Measurements from ENCODE around the gene ERBB2. TPM values are rescaled to one million over a fixed set of nuclear protein-coding genes. Genes with fewer than 3 reads are reported as not detected.

The ERBB2 gene
- total RNA-seq, 2 experiments from 2014 or later = 2.4 to 4.6 TPM

DNA sequence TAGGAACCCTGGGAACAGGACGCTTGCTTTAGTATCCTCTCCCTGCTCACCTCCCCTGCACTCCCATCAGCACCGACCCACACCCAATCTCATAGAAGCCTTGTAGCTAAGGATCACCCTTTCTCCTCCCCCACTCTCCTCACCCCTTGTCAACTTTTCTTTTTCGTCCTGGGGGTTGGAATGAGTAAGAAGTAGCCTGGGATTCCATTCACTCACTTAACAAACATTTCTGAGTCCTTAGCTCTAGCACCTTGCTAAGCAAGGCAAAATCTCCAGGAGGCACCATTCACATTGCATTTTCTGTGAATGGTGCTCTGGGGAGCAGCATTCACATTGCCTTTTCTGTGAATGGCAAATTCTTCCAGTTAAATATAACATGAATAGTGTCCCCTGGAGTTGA, 10.9 kb upstream of the ERBB2 start:
- H3K4me1 Mint-ChIP-seq (ENCODE audit: low read depth) = peaks cover 31% of the 10 kb centered on the region

DNA sequence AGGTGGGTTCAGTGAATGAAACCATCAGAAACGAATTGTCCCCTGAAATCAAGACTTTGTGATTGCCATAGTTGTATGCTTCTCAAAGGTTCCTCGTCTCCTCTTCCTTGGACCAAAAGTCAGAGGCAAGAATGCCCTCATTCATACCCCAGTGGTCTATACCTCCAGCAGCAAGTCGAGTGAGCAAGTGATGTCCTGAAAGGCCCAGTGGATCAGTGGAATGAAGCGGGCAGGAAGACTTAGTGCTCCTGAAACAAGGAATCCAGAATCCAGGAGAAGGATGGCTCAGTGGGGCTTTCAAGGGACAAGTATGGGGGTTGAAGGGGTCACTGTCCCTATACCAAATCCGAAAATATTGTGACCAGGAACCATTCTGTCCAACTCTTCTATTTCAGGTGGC, 5.3 kb upstream of the ERBB2 start:
- TF ChIP-seq, protein P1, sequence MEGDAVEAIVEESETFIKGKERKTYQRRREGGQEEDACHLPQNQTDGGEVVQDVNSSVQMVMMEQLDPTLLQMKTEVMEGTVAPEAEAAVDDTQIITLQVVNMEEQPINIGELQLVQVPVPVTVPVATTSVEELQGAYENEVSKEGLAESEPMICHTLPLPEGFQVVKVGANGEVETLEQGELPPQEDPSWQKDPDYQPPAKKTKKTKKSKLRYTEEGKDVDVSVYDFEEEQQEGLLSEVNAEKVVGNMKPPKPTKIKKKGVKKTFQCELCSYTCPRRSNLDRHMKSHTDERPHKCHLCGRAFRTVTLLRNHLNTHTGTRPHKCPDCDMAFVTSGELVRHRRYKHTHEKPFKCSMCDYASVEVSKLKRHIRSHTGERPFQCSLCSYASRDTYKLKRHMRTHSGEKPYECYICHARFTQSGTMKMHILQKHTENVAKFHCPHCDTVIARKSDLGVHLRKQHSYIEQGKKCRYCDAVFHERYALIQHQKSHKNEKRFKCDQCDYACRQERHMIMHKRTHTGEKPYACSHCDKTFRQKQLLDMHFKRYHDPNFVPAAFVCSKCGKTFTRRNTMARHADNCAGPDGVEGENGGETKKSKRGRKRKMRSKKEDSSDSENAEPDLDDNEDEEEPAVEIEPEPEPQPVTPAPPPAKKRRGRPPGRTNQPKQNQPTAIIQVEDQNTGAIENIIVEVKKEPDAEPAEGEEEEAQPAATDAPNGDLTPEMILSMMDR (IDR thresholded peaks at IDR 0.05) = no peak
- CTCF ChIA-PET = interaction anchor here (1.5 kb wide), 1 partner anchor 73 kb away, joined by 4 read pairs; no protein-coding TSS in a partner anchor
- Mint-ChIP-seq H3K27ac (no peak overlapping the region), H3K27me3 (peaks cover 16% of the 10 kb centered on the region), H3K9me3 (no peaks in the 10 kb centered on the region), H3K36me3 (ENCODE audit: low read depth) (peaks cover 7% of the 10 kb centered on the region), H3K4me1 (ENCODE audit: low read depth) (peaks cover 3% of the 10 kb centered on the region), H3K4me3 (no peak overlapping the region)
- Histone ChIP-seq H3K27ac (ENCODE audit: low read depth in 1 of 2, low read length in 2 of 2) (no peak overlapping the region), H3K36me3 (ENCODE audit: insufficient read depth, low read length) (peaks cover 2% of the 10 kb centered on the region), H3K27me3 (ENCODE audit: control insufficient read depth in 1 of 2, insufficient read depth in 2 of 2, low read length in 2 of 2) (peaks cover 8 to 10% of the 10 kb centered on the region in 2 experiments), H3K4me3 (ENCODE audit: low read length) (no peak overlapping the region), H3K4me1 (ENCODE audit: insufficient read depth, low read length) (no peaks in the 10 kb centered on the region), H3K9me3 (ENCODE audit: control insufficient read depth in 1 of 2, insufficient read depth in 1 of 2, low read length in 2 of 2) (no peaks in the 10 kb centered on the region)
- DNase-seq (no peak), ATAC-seq (ENCODE audit: poor library complexity) (no peak)
- POLR2A ChIA-PET = no interaction called here
- intact Hi-C loops (cut with DNase I, micrococcal nuclease) = no loop called here

More for the DNA sequence above, 10.9 kb upstream of the ERBB2 start:
- H3K9me3 ChIP-seq (ENCODE audit: control insufficient read depth in 1 of 2, insufficient read depth in 1 of 2, low read length in 2 of 2) = no peaks in the 10 kb centered on the region
- ChIA-PET CTCF (interaction anchor here (0.5 to 2.5 kb wide), 5 partner anchors 9 to 85 kb away, joined by 4 to 10 read pairs (median 5); no protein-coding TSS in a partner anchor), POLR2A (interaction anchor here (0.7 to 2.1 kb wide), 3 partner anchors 34 to 266 kb away, joined by 3 to 19 read pairs (median 4); partner anchors contain the start of gene MIEN1)
- Mint-ChIP-seq H3K4me3 (peak overlapping the region; percentile 100), H3K36me3 (ENCODE audit: low read depth) (peaks cover 41% of the 10 kb centered on the region), H3K27me3 (no peaks in the 10 kb centered on the region), H3K9me3 (no peaks in the 10 kb centered on the region), H3K27ac (peak overlapping the region; percentile 98)
- peak overlapping the region; percentile 74 for H3K4me3 ChIP-seq (ENCODE audit: low read length)
- DNase-seq (no peak), ATAC-seq (ENCODE audit: poor library complexity) (no peak)
- intact Hi-C loops (cut with DNase I, micrococcal nuclease) = loop anchor here in 1 of 2 experiments (1.0 to 5.0 kb wide), 2 partner anchors 41 to 52 kb away; partner anchors contain the start of genes MIEN1 and STARD3
- H3K4me1 ChIP-seq (ENCODE audit: insufficient read depth, low read length) = peaks cover 19% of the 10 kb centered on the region
- H3K27me3 ChIP-seq (ENCODE audit: control insufficient read depth in 1 of 2, insufficient read depth in 2 of 2, low read length in 2 of 2) = no peaks in the 10 kb centered on the region
- TF ChIP-seq, protein P1 (IDR thresholded peaks at IDR 0.05) = no peak
- H3K27ac ChIP-seq (ENCODE audit: low read depth in 1 of 2, low read length in 2 of 2) = no peak overlapping the region
- H3K36me3 ChIP-seq (ENCODE audit: insufficient read depth, low read length) = peaks cover 15% of the 10 kb centered on the region

DNA sequence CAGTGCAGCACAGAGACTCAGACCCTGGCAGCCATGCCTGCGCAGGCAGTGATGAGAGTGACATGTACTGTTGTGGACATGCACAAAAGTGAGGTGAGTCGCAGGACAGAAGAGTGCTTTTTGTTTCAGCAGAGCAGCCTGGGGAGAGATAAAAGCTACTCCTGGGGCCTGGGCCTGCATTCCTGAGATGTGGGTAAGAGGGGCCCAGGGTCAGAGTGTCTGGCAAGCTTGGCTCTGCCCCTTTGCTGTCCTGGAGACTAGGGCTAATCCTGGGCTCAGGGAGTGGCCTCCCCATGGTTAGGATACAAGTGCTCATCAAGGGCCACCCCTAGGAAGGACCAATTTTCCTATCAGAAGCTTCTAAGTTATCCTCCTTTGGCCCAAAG, 4.8 kb upstream of the ERBB2 start:
- TF ChIP-seq, protein P1 (IDR thresholded peaks at IDR 0.05) = no peak
- DNase-seq (no peak), ATAC-seq (ENCODE audit: poor library complexity) (no peak)
- CTCF ChIA-PET = interaction anchor here (0.6 kb wide), 1 partner anchor 27 kb away, joined by 3 read pairs; the partner anchor contains the start of gene PNMT
- Mint-ChIP-seq H3K36me3 (ENCODE audit: low read depth) (peaks cover 7% of the 10 kb centered on the region), H3K4me3 (no peak overlapping the region), H3K4me1 (ENCODE audit: low read depth) (peaks cover 6% of the 10 kb centered on the region), H3K27me3 (peaks cover 19% of the 10 kb centered on the region), H3K9me3 (no peaks in the 10 kb centered on the region), H3K27ac (no peak overlapping the region)
- peaks cover 11 to 14% of the 10 kb centered on the region in 2 experiments for H3K27me3 ChIP-seq (ENCODE audit: control insufficient read depth in 1 of 2, insufficient read depth in 2 of 2, low read length in 2 of 2)
- H3K27ac ChIP-seq (ENCODE audit: low read depth in 1 of 2, low read length in 2 of 2) = no peak overlapping the region
- H3K36me3 ChIP-seq (ENCODE audit: insufficient read depth, low read length) = peaks cover 2% of the 10 kb centered on the region
- intact Hi-C loops (cut with DNase I, micrococcal nuclease) = no loop called here
- POLR2A ChIA-PET = no interaction called here
- peaks cover 1% of the 10 kb centered on the region for H3K4me1 ChIP-seq (ENCODE audit: insufficient read depth, low read length)
- H3K4me3 ChIP-seq (ENCODE audit: low read length) = no peak overlapping the region
- no peaks in the 10 kb centered on the region for H3K9me3 ChIP-seq (ENCODE audit: control insufficient read depth in 1 of 2, insufficient read depth in 1 of 2, low read length in 2 of 2)

Data from CD4-positive, alpha-beta T cell (primary cell).